Lower lobe of right lung (tissue), 2 donors: ENCODE results near the gene CDX2. TPM values are rescaled to one million over a fixed set of nuclear protein-coding genes. Genes with fewer than 3 reads are reported as not detected.

Experiments used
- ATAC-seq, 2 donors: fragments of 200-7000 bp; cut with Tn5 transposase; one replicate each; pipeline ENCODE4 v1.9.1; 2020 to 2022; ENCODE audit warnings: mild to moderate bottlenecking in 2 of 2, moderate library complexity in 2 of 2
- DNase-seq: peaks from one replicate; pipeline ENCODE4 v3.0.0-alpha.2; 2020
- H3K27ac ChIP-seq: fragments of 200-600 bp; one replicate; pipeline ENCODE4 v1.8.0; 2022
- H3K27me3 ChIP-seq: fragments of 200-600 bp; one replicate; pipeline ENCODE4 v1.8.0; 2022; ENCODE audit warnings: low read depth
- H3K36me3 ChIP-seq: fragments of 200-600 bp; one replicate; pipeline ENCODE4 v1.8.0; 2022; ENCODE audit warnings: mild to moderate bottlenecking
- H3K4me1 ChIP-seq: fragments of 200-600 bp; one replicate; pipeline ENCODE4 v1.8.0; 2022
- H3K4me3 ChIP-seq: fragments of 200-600 bp; one replicate; pipeline ENCODE4 v1.8.0; 2022; ENCODE audit warnings: mild to moderate bottlenecking
- H3K9me3 ChIP-seq: fragments of 200-600 bp; one replicate; pipeline ENCODE4 v1.8.0; 2022
- CTCF ChIP-seq: fragments of 200-600 bp; IDR thresholded peaks from one replicate; pipeline ENCODE4 v1.8.0; 2022; ENCODE audit warnings: antibody characterized with exemption, mild to moderate bottlenecking
- intact Hi-C: fragments of 100-400 bp; cut with DNase I; formaldehyde crosslinking; loops from one replicate; pipeline ENCODE4 v1.11.0; 2022
- total RNA-seq: library from RNA; stranded (reverse); fragmentation: NEBNext Ultra II Directional; extraction: Animal tissue kit (Norgen Biotek cat#: 25700); gene quantifications from one replicate; pipeline ENCODE4 v1.2.1, GENCODE V29; 2021
- donor health status: DM: no; HTN: yes; CAD: no; lungs with severe emphysema.

The CDX2 gene
- total RNA-seq, 1 donor from 2014 or later, result not detected

GRCh38 chr13:27997904-27998522, 28.9 kb upstream of the CDX2 start:
- Histone ChIP-seq H3K4me3 (no peak overlapping the region), H3K4me1 (no peaks in the 10 kb centered on the region), H3K27ac (no peak overlapping the region), H3K9me3 (no peaks in the 10 kb centered on the region), H3K27me3 (no peaks in the 10 kb centered on the region), H3K36me3 (no peaks in the 10 kb centered on the region)
- no peak for DNase-seq
- peak; percentile 26 for TF ChIP-seq CTCF
- no peak for ATAC-seq
- intact Hi-C loops, result no loop called here

- Histone ChIP-seq H3K36me3 (no peaks in the 10 kb centered on the region), H3K4me3 (no peak overlapping the region), H3K4me1 (no peaks in the 10 kb centered on the region), H3K9me3 (no peaks in the 10 kb centered on the region), H3K27me3 (peaks cover 25% of the 10 kb centered on the region), H3K27ac (no peak overlapping the region)
- no peak for TF ChIP-seq CTCF
- intact Hi-C loops, result no loop called here
- ATAC-seq (no peak), DNase-seq (no peak)
Observed at GRCh38 chr13:27991881-27992280, 22.8 kb upstream of the CDX2 start.

- Histone ChIP-seq H3K9me3 (no peaks in the 10 kb centered on the region), H3K36me3 (no peaks in the 10 kb centered on the region), H3K4me1 (no peaks in the 10 kb centered on the region), H3K4me3 (no peak within 1 kb of the TSS), H3K27ac (no peak within 1 kb of the TSS), H3K27me3 (peaks cover 48% of the 10 kb centered on the region)
- TF ChIP-seq CTCF, result no peak
- intact Hi-C loops, result loop anchor here (5.0 kb wide), 1 partner anchor 156 kb away; no protein-coding TSS in a partner anchor
- ATAC-seq (peak in 1 of 2 donors; percentile 61), DNase-seq (no peak)
Observed at GRCh38 chr13:27988520-27988919, 19.4 kb upstream of the CDX2 start, which contains the start of gene URAD. URAD (minus strand) TSS chr13:27988693; CDS start chr13:27988637, 56 bp downstream.

GRCh38 chr13:27985600-27985999, 16.5 kb upstream of the CDX2 start:
- H3K27me3 ChIP-seq, result peaks cover 78% of the 10 kb centered on the region
- intact Hi-C loops, result loop anchor here (5.0 kb wide), 1 partner anchor 153 kb away; no protein-coding TSS in a partner anchor
- no peak for TF ChIP-seq CTCF
- H3K4me1 ChIP-seq, result peaks cover under 1% of the 10 kb centered on the region
- no peaks in the 10 kb centered on the region for H3K9me3 ChIP-seq
- no peaks in the 10 kb centered on the region for H3K36me3 ChIP-seq
- DNase-seq (no peak), ATAC-seq (no peak)
- H3K27ac ChIP-seq, result no peak overlapping the region
- H3K4me3 ChIP-seq, result no peak overlapping the region

GRCh38 chr13:27982361-27982760, 13.2 kb upstream of the CDX2 start:
- no peak for ATAC-seq
- TF ChIP-seq CTCF, result no peak
- Histone ChIP-seq H3K27me3 (peaks cover 90% of the 10 kb centered on the region), H3K4me1 (peaks cover 15% of the 10 kb centered on the region), H3K4me3 (no peak overlapping the region), H3K27ac (no peak overlapping the region), H3K9me3 (no peaks in the 10 kb centered on the region), H3K36me3 (no peaks in the 10 kb centered on the region)
- DNase-seq, result no peak
- intact Hi-C loops, result no loop called here
